HL-60/S4 (cell line): ENCODE results near the gene COA1.
"Not testable (repeated sequence)": the region's sequence is repeated elsewhere in the genome, so short reads cannot be mapped to it uniquely, and the experiment has no call there.

Source experiments
- in situ Hi-C: fragments of 300-500 bp; cut with MboI; formaldehyde crosslinking; loops from 2 replicates; pipeline ENCODE4 v1.14.3; 2022; ENCODE audit warnings: low sequenced_read_pairs

COA1 gene

GRCh38 chr7:43729214-43729923, at the start of gene COA1:
Gene COA1 (minus strand): TSS chr7:43729523. CDS start chr7:43648614, 80,909 bp downstream.
- in situ Hi-C loops: no loop called here

- in situ Hi-C loops: not testable (repeated sequence)
These were observed 49.1 kb upstream of the COA1 start for GRCh38 chr7:43778293-43779044.

- in situ Hi-C loops: not testable (repeated sequence)
These were observed 45.9 kb upstream of the COA1 start for GRCh38 chr7:43775255-43775654.

GRCh38 chr7:43773268-43773667, 43.9 kb upstream of the COA1 start:
- in situ Hi-C loops: not testable (repeated sequence)

- in situ Hi-C loops: no loop called here
These were observed 42.2 kb upstream of the COA1 start for GRCh38 chr7:43771573-43771972.

GRCh38 chr7:43771128-43771527, 41.8 kb upstream of the COA1 start:
- in situ Hi-C loops: no loop called here

- in situ Hi-C loops: no loop called here
These were observed 40.6 kb upstream of the COA1 start for GRCh38 chr7:43769791-43770465.

GRCh38 chr7:43769281-43769680, 40.0 kb upstream of the COA1 start:
- in situ Hi-C loops: no loop called here

- in situ Hi-C loops: no loop called here
These were observed 39.6 kb upstream of the COA1 start for GRCh38 chr7:43768887-43769272.

GRCh38 chr7:43768201-43768886, 39.0 kb upstream of the COA1 start:
- in situ Hi-C loops: no loop called here

GRCh38 chr7:43767311-43767710, 38.0 kb upstream of the COA1 start:
- in situ Hi-C loops: no loop called here

GRCh38 chr7:43766564-43766963, 37.2 kb upstream of the COA1 start:
- in situ Hi-C loops: no loop called here

GRCh38 chr7:43764807-43765491, 35.6 kb upstream of the COA1 start:
- in situ Hi-C loops: no loop called here

- in situ Hi-C loops: no loop called here
These were observed 34.9 kb upstream of the COA1 start for GRCh38 chr7:43764039-43764761.

GRCh38 chr7:43763183-43763582, 33.9 kb upstream of the COA1 start:
- in situ Hi-C loops: no loop called here

GRCh38 chr7:43761938-43762692, 32.8 kb upstream of the COA1 start:
- in situ Hi-C loops: no loop called here

GRCh38 chr7:43761382-43761781, 32.1 kb upstream of the COA1 start:
- in situ Hi-C loops: no loop called here

- in situ Hi-C loops: no loop called here
These were observed 31.5 kb upstream of the COA1 start for GRCh38 chr7:43760861-43761260.
